Measurements from ENCODE around the gene FKBP6.
"Not testable (repeated sequence)": the region's sequence is repeated elsewhere in the genome, so short reads cannot be mapped to it uniquely, and the experiment has no call there.

The FKBP6 gene

DNA sequence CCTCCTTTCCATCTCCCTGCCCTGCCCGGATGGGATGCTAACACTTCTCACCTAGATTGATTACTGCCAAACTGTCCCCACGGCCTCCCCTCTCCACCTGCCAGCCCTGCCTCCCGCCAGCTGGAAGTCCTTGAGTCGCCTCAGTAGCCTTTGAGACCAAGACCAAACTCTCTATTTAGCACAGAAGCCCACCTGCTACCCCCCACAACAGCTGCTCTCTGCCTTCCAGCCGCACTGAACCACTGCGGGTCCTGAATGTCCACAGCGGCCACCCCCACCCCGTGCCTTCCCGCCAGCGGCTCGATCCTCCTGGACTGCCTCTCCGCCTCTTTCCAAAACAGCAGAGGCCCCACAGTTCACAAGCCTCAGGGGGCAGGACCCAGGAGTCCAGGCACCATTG is 39.0 kb downstream of the FKBP6 start:
- H3K27me3 ChIP-seq (ENCODE audit: control insufficient read depth, insufficient read depth, low read length, poor library complexity, severe bottlenecking), result no peaks in the 10 kb centered on the region
- no peak overlapping the region for H3K4me3 ChIP-seq (ENCODE audit: insufficient read depth, low read depth, low read length)
- no peaks in the 10 kb centered on the region for H3K4me1 ChIP-seq (ENCODE audit: control insufficient read depth, insufficient read depth, low read length)
- no peaks in the 10 kb centered on the region for H3K9me3 ChIP-seq (ENCODE audit: control insufficient read depth, low read length)
- H3K36me3 ChIP-seq (ENCODE audit: control insufficient read depth, insufficient read depth, low read length), result no peaks in the 10 kb centered on the region
- 83 to 86% methylated on average over 12 of the region's 12 CpGs for WGBS, 2 experiments
- no peak overlapping the region for H3K27ac ChIP-seq (ENCODE audit: insufficient read depth, low read depth, low read length, poor library complexity, severe bottlenecking)

DNA sequence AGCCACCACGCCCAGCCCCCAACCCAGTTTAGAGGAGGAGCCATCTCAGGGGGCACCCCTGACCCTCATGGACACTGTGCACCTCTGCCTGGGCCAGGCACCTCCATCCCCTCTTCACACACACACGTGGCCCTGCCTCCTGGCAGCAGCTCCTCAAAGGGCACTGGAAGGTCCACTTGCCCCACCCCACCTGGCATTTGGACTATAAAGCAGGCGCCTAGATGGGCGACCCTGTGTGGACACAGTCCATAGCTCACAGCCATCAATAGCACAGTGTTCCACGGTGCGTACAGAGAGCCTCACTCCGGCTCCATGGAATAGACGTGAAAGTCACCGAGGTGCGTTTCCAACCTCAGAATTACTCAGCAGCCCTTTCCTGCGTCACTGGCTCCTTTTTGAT is 41.0 kb downstream of the FKBP6 start:
- 94 to 95% methylated on average over 11 of the region's 11 CpGs for WGBS, 2 experiments
- H3K36me3 ChIP-seq (ENCODE audit: control insufficient read depth, insufficient read depth, low read length), result no peaks in the 10 kb centered on the region
- no peaks in the 10 kb centered on the region for H3K27me3 ChIP-seq (ENCODE audit: control insufficient read depth, insufficient read depth, low read length, poor library complexity, severe bottlenecking)
- no peak overlapping the region for H3K4me3 ChIP-seq (ENCODE audit: insufficient read depth, low read depth, low read length)
- H3K27ac ChIP-seq (ENCODE audit: insufficient read depth, low read depth, low read length, poor library complexity, severe bottlenecking), result no peak overlapping the region
- no peaks in the 10 kb centered on the region for H3K9me3 ChIP-seq (ENCODE audit: control insufficient read depth, low read length)
- H3K4me1 ChIP-seq (ENCODE audit: control insufficient read depth, insufficient read depth, low read length), result no peaks in the 10 kb centered on the region

DNA sequence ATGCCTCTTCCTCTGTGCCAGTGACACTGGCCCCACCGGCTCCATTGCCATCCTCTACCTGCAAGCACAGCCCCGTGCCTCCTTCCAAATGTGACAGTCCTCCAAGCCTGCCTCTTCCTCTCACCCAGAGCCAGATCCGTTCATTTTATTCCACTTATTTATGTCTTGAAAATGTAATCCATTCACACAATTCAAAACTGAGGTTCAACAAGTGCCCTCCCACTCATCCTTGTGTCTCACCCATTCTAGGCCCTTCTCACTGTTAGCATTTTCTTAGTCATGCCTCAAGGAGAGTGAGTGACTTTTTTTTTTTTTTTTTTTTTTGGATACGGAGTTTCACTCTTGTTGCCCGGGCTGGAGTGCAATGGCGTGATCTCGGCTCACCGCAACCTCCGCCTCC is 41.7 kb downstream of the FKBP6 start:
- WGBS, 2 experiments, result 90 to 94% methylated on average over 9 of the region's 9 CpGs

DNA sequence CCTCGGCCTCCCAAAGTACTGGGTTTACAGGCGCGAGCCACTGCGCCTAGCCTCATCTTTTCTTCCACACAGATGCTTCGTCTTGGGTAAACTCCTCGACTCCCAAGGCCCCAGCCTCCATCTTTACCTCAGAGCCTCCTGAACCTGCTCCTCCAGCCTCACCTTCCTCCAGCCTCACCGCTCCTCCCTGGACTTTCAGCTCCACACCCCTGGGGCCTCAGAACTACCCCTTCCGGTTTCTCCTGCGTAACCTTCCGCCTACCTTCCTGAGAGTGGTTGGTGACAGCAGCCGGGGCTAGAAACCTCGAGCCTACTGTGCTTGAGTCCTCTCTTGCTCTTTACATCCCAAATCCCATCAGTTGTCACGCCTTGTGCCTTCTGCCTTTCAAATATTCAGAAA is 45.8 kb downstream of the FKBP6 start:
- no peaks in the 10 kb centered on the region for H3K27me3 ChIP-seq (ENCODE audit: control insufficient read depth, insufficient read depth, low read length, poor library complexity, severe bottlenecking)
- 92 to 94% methylated on average over 13 of the region's 13 CpGs for WGBS, 2 experiments
- H3K9me3 ChIP-seq (ENCODE audit: control insufficient read depth, low read length), result no peaks in the 10 kb centered on the region
- H3K27ac ChIP-seq (ENCODE audit: insufficient read depth, low read depth, low read length, poor library complexity, severe bottlenecking), result no peak overlapping the region
- no peaks in the 10 kb centered on the region for H3K4me1 ChIP-seq (ENCODE audit: control insufficient read depth, insufficient read depth, low read length)
- H3K4me3 ChIP-seq (ENCODE audit: insufficient read depth, low read depth, low read length), result no peak overlapping the region
- H3K36me3 ChIP-seq (ENCODE audit: control insufficient read depth, insufficient read depth, low read length), result no peaks in the 10 kb centered on the region

More for the DNA sequence above, 41.7 kb downstream of the FKBP6 start:
- H3K27ac ChIP-seq (ENCODE audit: insufficient read depth, low read depth, low read length, poor library complexity, severe bottlenecking), result no peak overlapping the region
- H3K9me3 ChIP-seq (ENCODE audit: control insufficient read depth, low read length), result no peaks in the 10 kb centered on the region
- no peaks in the 10 kb centered on the region for H3K36me3 ChIP-seq (ENCODE audit: control insufficient read depth, insufficient read depth, low read length)
- H3K4me3 ChIP-seq (ENCODE audit: insufficient read depth, low read depth, low read length), result no peak overlapping the region
- no peaks in the 10 kb centered on the region for H3K4me1 ChIP-seq (ENCODE audit: control insufficient read depth, insufficient read depth, low read length)
- no peaks in the 10 kb centered on the region for H3K27me3 ChIP-seq (ENCODE audit: control insufficient read depth, insufficient read depth, low read length, poor library complexity, severe bottlenecking)

DNA sequence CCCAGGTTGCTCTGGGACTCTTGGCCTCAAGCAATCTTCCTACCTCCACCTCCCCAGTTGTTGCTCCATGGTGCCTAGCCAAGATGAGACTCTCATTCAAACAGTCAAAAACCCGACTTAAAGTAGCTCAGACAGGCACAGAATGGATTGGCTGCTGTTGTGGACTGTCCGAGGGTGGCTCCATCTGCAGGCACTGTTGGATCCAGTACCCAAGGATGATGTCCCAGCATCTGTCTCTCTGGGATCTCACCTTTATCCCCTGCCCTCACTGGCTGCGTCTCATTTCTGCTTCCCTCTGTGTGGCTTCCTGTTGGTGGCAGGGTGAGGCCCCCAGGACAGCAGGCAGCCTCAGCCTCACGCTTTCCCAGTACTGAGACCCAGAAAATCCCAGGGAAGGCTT is 48.3 kb downstream of the FKBP6 start:
- 87 to 89% methylated on average over 4 of the region's 4 CpGs for WGBS, 2 experiments
- H3K4me3 ChIP-seq (ENCODE audit: insufficient read depth, low read depth, low read length); H3K4me1 ChIP-seq (ENCODE audit: control insufficient read depth, insufficient read depth, low read length); H3K36me3 ChIP-seq (ENCODE audit: control insufficient read depth, insufficient read depth, low read length); H3K27ac ChIP-seq (ENCODE audit: insufficient read depth, low read depth, low read length, poor library complexity, severe bottlenecking); H3K27me3 ChIP-seq (ENCODE audit: control insufficient read depth, insufficient read depth, low read length, poor library complexity, severe bottlenecking); H3K9me3 ChIP-seq (ENCODE audit: control insufficient read depth, low read length): not testable (repeated sequence)

DNA sequence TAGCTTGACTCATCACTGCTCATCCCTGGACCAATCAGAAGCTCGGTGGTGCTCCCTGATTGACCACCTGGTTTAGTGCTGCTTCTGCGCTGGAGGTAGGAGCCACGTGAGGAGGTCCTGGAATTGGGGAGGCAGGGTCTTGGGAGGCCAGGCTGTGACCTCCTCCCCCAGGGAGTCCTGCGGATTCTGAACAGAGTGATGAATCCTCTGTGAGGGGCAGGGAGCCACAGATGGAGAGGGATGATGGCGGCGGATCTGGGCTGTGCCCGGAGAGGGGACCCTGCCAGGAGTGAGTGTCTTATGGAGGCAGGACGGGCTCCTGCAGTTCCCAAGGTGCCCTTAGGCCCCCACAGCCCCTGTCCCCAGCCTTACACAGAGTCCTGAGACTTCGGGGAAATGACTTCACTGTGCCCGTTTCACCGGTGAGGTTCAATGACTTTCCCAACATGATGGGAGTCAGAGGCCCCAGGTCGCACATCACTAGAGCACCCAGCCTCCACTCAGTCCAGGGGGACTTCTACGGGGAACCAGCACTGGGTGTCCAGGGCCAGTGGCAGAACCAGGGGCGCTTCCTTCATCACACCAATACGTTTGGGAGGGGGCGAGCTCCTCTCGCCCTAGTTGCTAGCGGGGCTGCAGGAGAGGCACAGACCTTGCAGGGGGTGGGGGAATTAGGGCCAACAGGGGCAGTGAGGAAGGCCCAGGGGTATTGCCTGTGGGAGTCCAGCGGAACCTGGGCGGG is 48.9 kb downstream of the FKBP6 start:
- H3K4me3 ChIP-seq (ENCODE audit: insufficient read depth, low read depth, low read length), result no peak overlapping the region
- H3K27ac ChIP-seq (ENCODE audit: insufficient read depth, low read depth, low read length, poor library complexity, severe bottlenecking), result no peak overlapping the region
- H3K4me1 ChIP-seq (ENCODE audit: control insufficient read depth, insufficient read depth, low read length), result no peaks in the 10 kb centered on the region
- H3K36me3 ChIP-seq (ENCODE audit: control insufficient read depth, insufficient read depth, low read length), result no peaks in the 10 kb centered on the region
- H3K9me3 ChIP-seq (ENCODE audit: control insufficient read depth, low read length), result no peaks in the 10 kb centered on the region
- no peaks in the 10 kb centered on the region for H3K27me3 ChIP-seq (ENCODE audit: control insufficient read depth, insufficient read depth, low read length, poor library complexity, severe bottlenecking)
- 93 to 96% methylated on average over 20 of the region's 20 CpGs for WGBS, 2 experiments

DNA sequence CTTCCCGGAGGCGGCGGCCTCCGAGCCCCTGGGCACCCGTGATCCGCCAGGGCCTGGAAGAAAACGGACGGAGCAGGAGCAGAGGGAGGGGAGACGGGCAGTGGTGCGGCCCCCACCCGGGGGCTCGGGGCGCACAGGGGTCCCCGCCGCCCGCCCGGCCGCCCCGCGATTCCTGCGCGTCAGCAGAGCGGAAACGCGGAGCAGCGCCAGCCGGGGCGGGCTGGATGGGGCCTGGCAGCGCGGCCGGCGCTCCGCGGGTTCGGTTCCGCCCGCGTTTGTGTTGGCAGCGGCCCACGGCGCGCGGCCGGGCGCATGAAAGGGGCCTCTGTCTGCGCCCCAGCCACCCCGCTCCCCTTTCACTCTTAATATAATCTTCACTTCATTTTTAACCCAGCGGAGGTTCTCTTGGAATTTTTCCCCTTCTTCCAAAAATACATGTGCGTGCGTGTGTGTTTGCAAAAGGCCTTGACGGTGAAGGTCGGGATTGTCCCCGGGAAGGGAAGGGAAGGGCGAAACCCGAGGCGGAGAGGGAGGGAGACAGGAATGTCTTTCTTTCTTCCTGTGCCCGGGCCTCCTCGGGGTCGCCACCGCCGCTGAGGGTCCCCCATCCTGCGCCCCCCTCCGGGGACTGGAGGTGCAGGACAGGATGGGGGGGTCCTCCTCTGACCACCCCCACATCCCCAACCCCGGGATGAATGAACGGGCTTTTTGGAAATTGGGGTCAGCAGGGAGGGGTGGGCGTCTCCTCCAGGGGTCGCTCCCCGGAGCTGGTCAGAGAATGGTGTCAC is 49.6 kb downstream of the FKBP6 start:
- H3K4me1 ChIP-seq (ENCODE audit: control insufficient read depth, insufficient read depth, low read length); H3K9me3 ChIP-seq (ENCODE audit: control insufficient read depth, low read length); H3K27me3 ChIP-seq (ENCODE audit: control insufficient read depth, insufficient read depth, low read length, poor library complexity, severe bottlenecking); H3K4me3 ChIP-seq (ENCODE audit: insufficient read depth, low read depth, low read length); H3K27ac ChIP-seq (ENCODE audit: insufficient read depth, low read depth, low read length, poor library complexity, severe bottlenecking); H3K36me3 ChIP-seq (ENCODE audit: control insufficient read depth, insufficient read depth, low read length): not testable (repeated sequence)
- 91 to 93% methylated on average over 62 to 68 of the region's 68 CpGs for WGBS, 2 experiments

DNA sequence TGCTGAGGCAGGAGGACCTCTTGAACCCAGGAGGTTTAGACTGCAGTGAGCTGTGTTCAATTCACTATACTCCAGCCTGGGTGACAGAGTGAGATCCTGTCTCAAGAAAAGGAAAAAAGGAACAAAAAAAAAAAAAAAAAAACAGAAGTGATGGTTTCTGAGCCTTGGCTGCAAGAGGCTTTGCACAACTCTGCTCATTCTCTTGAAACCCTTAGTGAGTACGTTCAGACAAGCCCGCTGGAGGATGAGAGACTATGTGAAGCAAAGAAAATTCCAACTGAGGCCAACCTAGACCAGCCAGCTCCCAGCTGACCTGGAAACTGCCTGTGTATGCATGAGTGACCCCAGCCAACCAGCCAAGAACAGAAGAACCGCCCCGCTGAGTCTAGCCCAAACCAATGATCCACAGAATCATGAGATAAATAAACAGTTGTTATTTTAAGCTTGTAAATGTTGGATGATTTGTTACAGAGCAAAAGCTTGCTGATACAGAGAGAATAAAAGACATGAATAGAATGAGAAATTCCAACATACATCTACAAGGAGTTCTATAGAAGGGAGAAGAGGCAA is 55.1 kb downstream of the FKBP6 start:
- H3K9me3 ChIP-seq (ENCODE audit: control insufficient read depth, low read length), result no peaks in the 10 kb centered on the region
- no peak overlapping the region for H3K27ac ChIP-seq (ENCODE audit: insufficient read depth, low read depth, low read length, poor library complexity, severe bottlenecking)
- no peaks in the 10 kb centered on the region for H3K36me3 ChIP-seq (ENCODE audit: control insufficient read depth, insufficient read depth, low read length)
- H3K27me3 ChIP-seq (ENCODE audit: control insufficient read depth, insufficient read depth, low read length, poor library complexity, severe bottlenecking), result no peaks in the 10 kb centered on the region
- no peaks in the 10 kb centered on the region for H3K4me1 ChIP-seq (ENCODE audit: control insufficient read depth, insufficient read depth, low read length)
- H3K4me3 ChIP-seq (ENCODE audit: insufficient read depth, low read depth, low read length), result no peak overlapping the region
- 90 to 94% methylated on average over 4 of the region's 4 CpGs for WGBS, 2 experiments

DNA sequence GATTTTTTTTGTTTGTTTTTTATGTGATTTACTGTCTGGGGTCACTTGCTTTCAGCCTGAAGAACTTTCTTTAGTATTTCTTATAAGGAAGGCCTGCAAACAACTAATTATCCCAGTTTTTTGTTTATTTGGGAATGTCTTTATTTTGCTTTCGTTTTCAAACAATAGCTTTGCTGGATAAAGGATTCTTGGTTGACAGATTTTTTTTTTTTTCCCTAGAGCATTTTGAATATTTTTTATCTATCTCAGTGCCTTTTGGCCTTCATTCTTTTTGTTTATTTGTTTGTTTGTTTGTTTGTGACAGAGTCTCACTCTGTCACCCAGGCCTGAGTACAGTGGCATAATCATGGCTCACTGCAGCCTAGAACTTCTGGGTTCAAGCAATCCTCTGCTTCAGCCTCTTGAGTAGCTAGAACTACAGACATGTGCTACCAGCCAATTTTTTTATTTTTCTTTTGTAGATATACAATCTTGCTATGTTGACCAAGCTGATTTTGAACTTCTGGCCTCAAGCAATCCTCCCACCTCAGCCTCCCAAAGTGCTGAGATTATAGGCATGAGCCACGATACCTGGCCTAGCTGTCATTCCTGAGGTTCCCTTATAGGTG is 59.4 kb downstream of the FKBP6 start:
- no peaks in the 10 kb centered on the region for H3K36me3 ChIP-seq (ENCODE audit: control insufficient read depth, insufficient read depth, low read length)
- WGBS, 2 experiments, result 92 to 93% methylated on average over 1 to 2 of the region's 2 CpGs
- no peaks in the 10 kb centered on the region for H3K9me3 ChIP-seq (ENCODE audit: control insufficient read depth, low read length)
- no peak overlapping the region for H3K4me3 ChIP-seq (ENCODE audit: insufficient read depth, low read depth, low read length)
- no peaks in the 10 kb centered on the region for H3K4me1 ChIP-seq (ENCODE audit: control insufficient read depth, insufficient read depth, low read length)
- H3K27ac ChIP-seq (ENCODE audit: insufficient read depth, low read depth, low read length, poor library complexity, severe bottlenecking), result no peak overlapping the region
- H3K27me3 ChIP-seq (ENCODE audit: control insufficient read depth, insufficient read depth, low read length, poor library complexity, severe bottlenecking), result no peaks in the 10 kb centered on the region

DNA sequence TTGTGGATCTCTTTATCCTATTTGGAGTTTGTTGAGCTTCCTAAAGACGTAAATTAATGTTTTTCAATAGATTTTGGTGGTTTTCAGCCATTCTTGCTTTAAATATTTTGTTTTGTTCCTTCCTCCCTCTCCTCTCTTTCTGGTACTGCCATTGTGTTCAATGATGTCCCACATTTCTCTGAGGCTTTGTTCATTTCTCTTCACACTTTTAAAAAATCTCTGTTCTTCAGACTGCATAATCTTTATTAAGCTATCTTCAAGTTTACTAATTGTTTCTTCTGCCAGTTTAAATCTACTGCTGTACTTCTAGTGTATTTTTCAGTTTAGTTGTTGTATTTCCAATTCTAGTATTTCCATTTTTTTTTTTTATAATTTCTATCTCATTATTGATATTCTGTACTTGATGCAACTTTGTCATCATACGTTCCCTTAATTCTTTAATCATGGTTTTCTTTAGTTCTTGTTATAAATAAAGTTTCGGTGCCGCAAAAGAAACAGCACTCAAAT is 60.0 kb downstream of the FKBP6 start:
- no peaks in the 10 kb centered on the region for H3K27me3 ChIP-seq (ENCODE audit: control insufficient read depth, insufficient read depth, low read length, poor library complexity, severe bottlenecking)
- 63 to 98% methylated on average over 1 to 3 of the region's 4 CpGs for WGBS, 2 experiments
- no peaks in the 10 kb centered on the region for H3K4me1 ChIP-seq (ENCODE audit: control insufficient read depth, insufficient read depth, low read length)
- H3K27ac ChIP-seq (ENCODE audit: insufficient read depth, low read depth, low read length, poor library complexity, severe bottlenecking), result no peak overlapping the region
- no peaks in the 10 kb centered on the region for H3K9me3 ChIP-seq (ENCODE audit: control insufficient read depth, low read length)
- H3K4me3 ChIP-seq (ENCODE audit: insufficient read depth, low read depth, low read length), result no peak overlapping the region
- H3K36me3 ChIP-seq (ENCODE audit: control insufficient read depth, insufficient read depth, low read length), result no peaks in the 10 kb centered on the region

Measured in ectodermal cell (in vitro differentiated cells).